AG08395 (cell line): Measurements from ENCODE around the gene DNAJC2.
A peak's percentile ranks its signal among the peaks of the same experiment; 100 is the strongest.

ENCODE experiments used
- DNase-seq: peaks from one replicate; pipeline ENCODE4 v3.0.0; 2012; ENCODE audit warnings: mixed read lengths, low spot score

DNAJC2 gene

GRCh38 chr7:103344453-103345149 lies at the start of gene DNAJC2:
Gene DNAJC2, minus strand, starts transcription at chr7:103344767. Its CDS starts 145 bp downstream, at chr7:103344622.
- peak; percentile 94 for DNase-seq

- DNase-seq = no peak
These were observed 47.4 kb upstream of the DNAJC2 start for GRCh38 chr7:103391976-103392375.

GRCh38 chr7:103391150-103391549 lies 46.6 kb upstream of the DNAJC2 start:
- DNase-seq = no peak

- no peak for DNase-seq
These were observed 44.7 kb upstream of the DNAJC2 start for GRCh38 chr7:103389263-103389662.

GRCh38 chr7:103388469-103389140 lies 44.0 kb upstream of the DNAJC2 start:
- no peak for DNase-seq

GRCh38 chr7:103387242-103387641 lies 42.7 kb upstream of the DNAJC2 start:
- no peak for DNase-seq

GRCh38 chr7:103382032-103382402 lies 37.5 kb upstream of the DNAJC2 start:
- no peak for DNase-seq

- no peak for DNase-seq
These were observed 36.9 kb upstream of the DNAJC2 start for GRCh38 chr7:103381280-103382031.

- DNase-seq = no peak
These were observed 36.0 kb upstream of the DNAJC2 start for GRCh38 chr7:103380395-103381191.

- no peak for DNase-seq
These were observed 34.9 kb upstream of the DNAJC2 start for GRCh38 chr7:103379270-103379975.

GRCh38 chr7:103373866-103374643 lies 29.5 kb upstream of the DNAJC2 start:
- no peak for DNase-seq

GRCh38 chr7:103369432-103369831 lies 24.9 kb upstream of the DNAJC2 start:
- no peak for DNase-seq

- no peak for DNase-seq
These were observed 5.2 kb upstream of the DNAJC2 start for GRCh38 chr7:103349805-103350204.

GRCh38 chr7:103348959-103349358 lies 4.4 kb upstream of the DNAJC2 start:
- DNase-seq = no peak

GRCh38 chr7:103348452-103348851 lies 3.9 kb upstream of the DNAJC2 start:
- DNase-seq = no peak

GRCh38 chr7:103347507-103348267 lies 3.1 kb upstream of the DNAJC2 start, which contains the start of gene PSMC2:
Gene PSMC2, plus strand, starts transcription at chr7:103347643. Its CDS starts 69 bp downstream, at chr7:103347712.
- peak; percentile 89 for DNase-seq

- DNase-seq = no peak
These were observed 1.8 kb upstream of the DNAJC2 start for GRCh38 chr7:103346396-103346795.

GRCh38 chr7:103343758-103344452 lies 662 bp downstream of the DNAJC2 start:
- peak; percentile 24 for DNase-seq

- no peak for DNase-seq
These were observed 1.2 kb downstream of the DNAJC2 start for GRCh38 chr7:103343332-103343731.
